GM21737 (cell line): ENCODE measurements around the gene EEIG1.

Experiments
- ATAC-seq: cut with Tn5 transposase; IDR thresholded peaks from one replicate; pipeline ENCODE4 v1.9.1; 2021; ENCODE audit warnings: mild to moderate bottlenecking, moderate library complexity; ENCODE audit not compliant: unreplicated experiment

EEIG1 gene

GRCh38 chr9:127975376-127976315 is 5.1 kb downstream of the EEIG1 start:
- ATAC-seq: no peak

GRCh38 chr9:127974769-127975261 is 6.0 kb downstream of the EEIG1 start:
- no peak for ATAC-seq

GRCh38 chr9:127974001-127974768 is 6.6 kb downstream of the EEIG1 start:
- ATAC-seq: no peak

GRCh38 chr9:127973169-127974000 is 7.4 kb downstream of the EEIG1 start:
- no peak for ATAC-seq

GRCh38 chr9:127972236-127972871 is 8.4 kb downstream of the EEIG1 start:
- no peak for ATAC-seq

- ATAC-seq: no peak
Observed at GRCh38 chr9:127971357-127972235, 9.2 kb downstream of the EEIG1 start.

GRCh38 chr9:127970401-127971313 is 10.1 kb downstream of the EEIG1 start:
- peak; percentile 66 for ATAC-seq

GRCh38 chr9:127968700-127969383 is 11.9 kb downstream of the EEIG1 start:
- no peak for ATAC-seq

GRCh38 chr9:127968042-127968441 is 12.7 kb downstream of the EEIG1 start:
- ATAC-seq: no peak

- ATAC-seq: no peak
Observed at GRCh38 chr9:127967151-127967809, 13.5 kb downstream of the EEIG1 start.

- no peak for ATAC-seq
Observed at GRCh38 chr9:127966416-127967150, 14.2 kb downstream of the EEIG1 start.

GRCh38 chr9:127965953-127966352 is 14.8 kb downstream of the EEIG1 start:
- no peak for ATAC-seq

- no peak for ATAC-seq
Observed at GRCh38 chr9:127963359-127964064, 17.3 kb downstream of the EEIG1 start.

- no peak for ATAC-seq
Observed at GRCh38 chr9:127963041-127963358, 17.8 kb downstream of the EEIG1 start.

- no peak for ATAC-seq
Observed at GRCh38 chr9:127962278-127962677, 18.5 kb downstream of the EEIG1 start.

GRCh38 chr9:127961613-127962155 is 19.1 kb downstream of the EEIG1 start:
- no peak for ATAC-seq
